Activated gamma-delta T cell (primary cell): ENCODE results near the gene LEMD3.

ENCODE experiments used
- DNase-seq: peaks from one replicate; lab custom pipeline; 2025; lab: John Stamatoyannopoulos, UW

The LEMD3 gene

GRCh38 chr12:65208125-65208524 is 38.7 kb downstream of the LEMD3 start:
- DNase-seq: no peak

DNA sequence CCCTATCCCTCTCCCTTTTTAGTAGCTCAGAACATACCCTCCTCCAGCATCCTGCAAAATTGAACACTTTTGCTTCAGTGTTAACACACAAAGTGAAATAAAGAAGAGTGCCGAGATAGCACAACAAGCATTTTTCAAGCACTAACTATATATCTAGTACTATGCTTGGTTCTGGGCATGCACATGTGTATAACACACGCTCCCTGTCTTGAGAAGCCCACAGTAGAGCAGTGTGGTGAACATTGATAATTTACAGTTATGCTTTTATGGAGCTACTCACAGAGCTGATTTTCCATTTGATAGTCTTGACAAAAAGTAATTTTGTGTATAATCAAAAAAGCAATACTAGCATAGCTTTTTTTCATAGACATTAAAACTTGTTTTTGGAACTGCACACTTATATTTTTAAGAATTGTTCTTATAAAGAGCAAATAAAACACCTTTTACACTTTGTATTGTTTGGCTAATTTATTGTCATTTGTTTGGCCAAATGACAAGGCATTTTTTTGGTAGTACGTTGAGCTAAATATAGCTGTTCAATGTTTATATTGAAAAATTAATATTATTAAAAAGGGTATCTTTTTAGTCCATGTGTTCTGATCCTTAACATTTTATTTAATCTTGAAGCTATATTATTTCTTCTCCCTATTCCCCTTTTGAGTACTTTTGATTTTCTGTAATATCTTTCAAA is 39.7 kb downstream of the LEMD3 start:
- DNase-seq: no peak

DNA sequence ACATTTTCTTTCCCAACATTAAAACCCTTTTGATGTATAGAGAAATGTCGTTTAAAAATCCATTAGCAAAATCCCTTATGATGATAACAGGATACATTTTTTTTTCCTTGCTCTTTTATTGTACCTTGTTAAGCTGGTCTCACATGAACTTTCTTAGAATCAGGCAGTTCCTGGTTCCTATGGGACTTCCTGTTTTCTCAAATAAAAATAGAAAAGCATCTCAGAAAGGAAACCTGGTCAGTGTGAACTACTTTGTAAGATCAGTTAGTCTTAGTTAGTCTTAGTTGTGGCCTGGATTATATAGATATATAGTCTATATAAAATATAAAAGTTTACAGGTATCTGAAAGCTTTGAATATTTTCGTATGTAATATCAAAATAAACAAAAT is 40.3 kb downstream of the LEMD3 start:
- no peak for DNase-seq

- no peak for DNase-seq
These were observed 47.7 kb downstream of the LEMD3 start for GRCh38 chr12:65217086-65217485.

DNA sequence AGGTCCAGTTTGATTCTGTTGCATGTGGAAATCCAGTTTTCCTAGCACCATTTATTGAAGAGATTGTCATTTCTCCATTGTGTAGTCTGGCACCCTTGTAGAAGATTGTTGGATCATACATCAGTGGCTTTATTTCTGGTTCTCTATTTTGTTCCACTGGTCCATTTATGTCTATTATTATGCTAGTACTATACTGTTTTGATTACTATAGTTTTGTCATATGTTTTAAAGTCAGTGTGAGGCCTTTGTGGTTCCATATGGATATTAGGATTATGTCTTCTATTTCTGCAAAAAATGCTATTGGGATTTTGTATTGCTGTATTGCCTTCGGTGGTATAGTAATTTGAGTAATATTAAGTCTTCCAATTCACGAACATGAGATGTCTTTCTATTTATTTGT is 51.4 kb downstream of the LEMD3 start:
- no peak for DNase-seq

DNA sequence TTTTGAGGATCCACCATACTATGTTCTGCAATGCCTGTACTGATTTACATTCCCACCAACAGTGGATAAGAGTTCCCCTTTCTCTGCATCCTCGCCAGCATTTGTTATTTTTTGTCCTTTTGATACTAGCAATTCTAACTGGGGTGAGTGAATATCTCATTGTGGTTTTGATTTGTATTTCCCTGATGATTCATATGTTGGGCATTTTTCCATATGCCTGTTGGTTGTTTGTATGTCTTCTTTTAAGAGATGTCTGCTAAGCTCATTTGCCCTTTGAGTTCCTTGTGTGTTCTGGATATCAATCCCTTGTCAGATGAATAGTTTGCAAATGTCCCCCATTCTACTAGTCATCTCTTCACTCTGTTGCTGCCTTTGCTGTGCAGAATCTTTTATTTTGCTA is 60.1 kb downstream of the LEMD3 start:
- no peak for DNase-seq

DNA sequence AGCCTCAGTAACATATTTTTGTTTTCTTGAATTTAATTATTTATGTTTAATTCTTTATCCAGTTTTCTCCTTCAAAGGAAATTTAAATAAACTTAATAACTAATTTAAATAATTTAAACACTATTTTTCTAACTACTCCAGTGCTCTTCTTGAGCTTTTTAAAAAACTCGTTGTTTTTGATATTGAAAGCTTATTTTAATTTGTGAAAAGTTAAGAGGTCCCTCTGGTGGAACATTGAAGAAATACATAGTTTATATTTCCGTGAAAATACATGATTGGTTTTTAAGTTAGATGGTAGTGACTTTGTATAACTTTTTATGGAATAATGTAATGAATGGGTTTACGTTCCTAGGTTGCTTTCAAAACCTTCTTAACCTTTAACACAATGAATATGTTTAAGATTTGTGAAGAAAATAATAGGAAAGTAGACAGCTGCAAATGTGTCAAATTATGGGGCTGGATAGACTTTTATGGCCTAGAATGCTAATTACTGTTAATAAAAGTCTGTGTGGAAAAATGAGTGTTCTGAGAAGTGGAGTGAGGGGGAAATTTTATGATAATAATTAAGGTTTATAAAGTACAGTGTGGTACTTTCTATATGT is 63.2 kb downstream of the LEMD3 start:
- DNase-seq: no peak

- no peak for DNase-seq
These were observed 67.8 kb downstream of the LEMD3 start for GRCh38 chr12:65237153-65237552.

DNA sequence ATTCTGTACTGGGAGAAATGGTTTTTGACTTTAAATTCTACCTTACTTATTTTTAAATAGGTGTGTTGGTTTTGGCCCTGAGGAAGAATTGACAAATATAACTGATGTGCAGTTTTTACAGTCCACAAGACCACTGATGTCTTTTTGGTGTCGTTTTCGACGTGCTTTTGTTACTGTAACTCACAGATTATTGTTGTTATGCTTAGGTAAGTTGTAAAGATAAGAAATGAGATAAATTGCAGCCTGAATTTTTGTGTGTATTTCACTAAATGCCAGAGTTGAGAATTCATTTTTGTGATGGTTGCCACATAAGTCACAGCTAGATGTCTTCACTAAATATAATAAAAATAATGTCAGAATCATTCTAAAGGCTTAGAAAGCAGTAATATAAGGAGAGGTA is 69.2 kb downstream of the LEMD3 start:
- no peak for DNase-seq

GRCh38 chr12:65248656-65249633 is 79.6 kb downstream of the LEMD3 start:
- DNase-seq: no peak

DNA sequence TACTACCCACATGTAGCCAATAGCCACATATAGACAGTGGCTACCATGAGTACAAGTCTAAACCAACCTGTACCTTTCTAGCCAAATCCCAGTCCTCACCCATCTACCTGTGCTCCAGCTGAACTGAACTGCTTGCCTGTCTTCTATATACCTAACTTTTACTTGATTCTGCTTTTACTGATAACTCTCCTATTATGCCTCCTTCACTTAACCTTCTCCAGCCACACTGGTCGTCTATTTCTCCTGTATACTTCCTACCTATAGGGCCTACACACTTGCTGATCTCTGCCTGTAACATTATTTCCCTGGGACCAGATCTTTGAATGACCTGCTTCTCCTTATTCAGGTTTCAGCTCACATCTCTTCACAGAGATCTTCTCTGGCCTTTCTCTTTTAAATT is 83.1 kb downstream of the LEMD3 start:
- DNase-seq: no peak

GRCh38 chr12:65257986-65258385 is 88.6 kb downstream of the LEMD3 start:
- DNase-seq: no peak

DNA sequence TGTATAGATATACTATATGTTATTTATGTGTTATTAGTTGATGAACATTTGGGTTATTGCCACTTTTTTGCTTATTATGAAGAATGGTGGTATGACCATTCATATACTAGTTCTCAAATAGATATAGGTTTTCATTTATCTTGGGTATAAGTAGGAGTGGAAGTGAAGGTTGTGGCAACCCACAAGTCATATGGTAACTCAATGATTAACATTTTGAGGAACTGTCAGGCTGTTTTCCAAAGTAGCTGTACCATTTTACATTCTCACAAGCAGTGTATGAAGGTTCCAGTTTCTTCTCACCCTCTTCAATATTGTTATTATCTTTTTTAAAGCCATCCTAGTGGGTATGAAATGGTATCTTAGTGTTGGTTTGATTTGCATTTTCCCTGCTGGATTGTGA is 90.1 kb downstream of the LEMD3 start:
- no peak for DNase-seq

- no peak for DNase-seq
These were observed 94.4 kb downstream of the LEMD3 start for GRCh38 chr12:65263777-65264176.

- DNase-seq: no peak
These were observed 97.0 kb downstream of the LEMD3 start for GRCh38 chr12:65266408-65266807.

GRCh38 chr12:65269603-65270002 is 100.2 kb downstream of the LEMD3 start:
- no peak for DNase-seq

- no peak for DNase-seq
These were observed 105.4 kb downstream of the LEMD3 start for GRCh38 chr12:65274602-65275272.

DNA sequence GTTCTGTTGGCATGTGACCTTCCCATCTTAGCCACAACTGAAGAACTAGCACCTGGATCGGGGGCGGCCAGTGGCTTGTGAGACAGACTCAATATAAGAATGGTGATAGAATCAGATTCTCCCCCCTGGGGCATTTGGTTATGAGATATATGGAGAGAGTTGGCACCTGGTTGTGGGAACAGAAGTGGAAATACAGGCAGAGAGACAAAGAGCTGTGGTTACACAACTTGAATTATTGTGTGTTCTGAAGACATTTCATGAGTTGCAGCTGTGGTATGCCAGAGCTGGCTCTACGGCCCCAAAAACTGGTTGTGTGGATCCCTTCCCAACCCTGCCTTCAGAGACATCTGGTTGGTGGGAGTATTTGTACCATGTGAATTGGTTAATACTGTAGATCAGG is 106.2 kb downstream of the LEMD3 start:
- DNase-seq: no peak

GRCh38 chr12:65276916-65277530 is 107.6 kb downstream of the LEMD3 start:
- no peak for DNase-seq

DNA sequence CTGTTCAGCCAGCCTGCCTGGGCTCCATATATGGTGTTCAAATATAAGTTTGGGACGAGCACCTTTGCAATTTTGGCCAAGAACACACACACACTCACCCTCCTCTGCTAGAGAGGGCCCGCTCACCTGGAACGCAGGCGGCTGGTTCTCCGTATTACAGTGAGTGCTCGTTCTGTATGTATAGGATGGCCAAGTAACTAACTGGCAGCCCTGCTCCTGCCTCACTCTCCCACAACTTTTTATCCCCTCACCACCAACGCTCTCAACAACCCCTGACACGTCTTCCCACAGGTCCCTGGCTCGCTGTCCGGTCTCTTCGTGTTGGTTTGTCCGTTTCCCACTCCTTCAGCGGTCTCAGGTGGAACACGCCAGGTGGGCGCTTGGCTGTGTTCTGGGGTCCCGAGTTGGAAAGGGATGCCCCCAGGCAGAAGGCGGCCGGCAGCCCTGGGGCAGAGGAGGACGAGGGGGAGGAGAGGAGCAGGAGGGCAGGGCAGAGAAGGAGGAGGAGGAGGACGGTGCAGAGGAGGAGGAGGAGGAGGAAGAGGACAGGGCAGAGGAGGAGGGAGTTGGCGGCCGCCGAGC is 108.7 kb downstream of the LEMD3 start:
- no peak for DNase-seq

GRCh38 chr12:65278576-65279368 is 109.4 kb downstream of the LEMD3 start, which contains the start of gene MSRB3:
TSS of gene MSRB3 (plus strand) at chr12:65278683. CDS start at chr12:65308580, 29,897 bp downstream.
- no peak for DNase-seq
